HS-5 (cell line): ENCODE data around the gene IDH3G.

Experiments used
- DNase-seq: peaks from one replicate; pipeline ENCODE4 v3.0.0-alpha.2; 2012; ENCODE audit warnings: low read depth

The IDH3G gene

DNA sequence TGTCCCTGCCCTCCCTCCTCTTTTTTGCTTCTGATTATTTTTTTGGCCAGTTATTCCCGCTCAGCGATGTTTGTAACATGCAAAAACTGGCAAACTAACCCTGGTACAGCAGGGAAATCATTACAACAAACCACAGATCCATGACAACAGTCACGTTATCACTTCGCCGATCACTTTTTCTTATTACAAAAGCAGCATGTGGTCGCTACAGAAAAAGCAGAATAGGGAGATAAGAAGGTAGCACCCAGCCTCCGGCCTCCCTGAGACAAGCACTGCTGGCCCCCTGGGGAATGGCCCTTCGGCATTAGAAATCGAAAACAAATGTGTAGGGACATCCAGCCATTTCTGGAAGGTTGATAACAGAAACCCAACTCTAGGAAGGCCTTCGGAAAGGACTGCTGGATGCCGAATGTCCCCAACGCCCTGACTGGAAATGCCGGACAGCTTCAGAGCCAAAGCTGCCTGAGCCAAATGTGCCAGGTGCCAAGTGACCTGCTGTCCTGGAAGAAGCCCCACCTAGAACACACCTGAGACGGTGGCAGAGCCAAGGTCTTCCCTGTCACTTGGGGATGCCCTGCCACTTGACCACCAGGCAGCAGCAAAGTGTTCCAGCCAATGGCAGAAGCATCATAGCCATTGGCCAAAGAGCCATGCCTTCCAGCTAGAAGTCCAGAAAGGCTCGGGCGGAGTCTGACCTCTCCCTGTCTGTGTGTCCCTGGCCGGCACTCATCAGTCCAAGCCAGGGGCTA is 2.9 kb downstream of the IDH3G start:
- DNase-seq, result no peak

DNA sequence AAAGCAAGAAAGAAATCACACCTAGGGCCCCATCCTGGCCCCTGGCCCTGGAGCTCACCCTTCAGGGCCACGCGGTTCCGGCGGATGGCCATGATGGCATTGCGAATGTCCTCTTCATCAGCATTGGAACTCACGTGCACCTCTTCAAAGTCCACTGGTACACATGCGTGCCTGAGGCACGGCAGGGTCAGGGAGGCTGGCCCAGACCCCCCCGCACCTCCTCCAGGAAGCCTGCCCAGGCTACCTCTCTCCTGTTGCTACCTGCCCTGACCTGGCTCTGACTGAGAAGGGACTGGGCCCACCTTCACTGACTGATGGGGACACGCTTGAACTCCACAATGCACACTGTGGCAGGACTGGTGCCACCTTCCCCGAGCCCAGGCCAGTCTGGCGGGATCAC is 4.5 kb downstream of the IDH3G start:
- no peak for DNase-seq

DNA sequence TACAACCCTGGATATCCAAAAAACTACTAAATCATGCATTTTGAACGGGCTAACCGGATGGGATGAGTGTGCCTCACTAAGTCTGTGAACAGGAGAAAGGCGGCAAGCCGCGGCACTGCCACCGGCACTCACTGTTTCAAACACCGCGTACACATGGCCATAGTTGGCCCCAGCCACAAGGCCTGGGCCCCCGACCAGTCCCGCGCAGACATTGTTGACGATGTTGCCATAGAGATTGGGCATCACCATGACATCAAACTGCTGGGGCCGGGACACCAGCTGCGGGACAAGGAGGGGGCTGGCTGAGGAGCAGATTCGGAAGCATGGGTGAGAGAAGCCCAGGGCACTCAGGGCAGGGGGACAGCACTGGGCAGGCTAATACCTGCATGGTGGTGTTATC is 7.5 kb downstream of the IDH3G start:
- no peak for DNase-seq

DNA sequence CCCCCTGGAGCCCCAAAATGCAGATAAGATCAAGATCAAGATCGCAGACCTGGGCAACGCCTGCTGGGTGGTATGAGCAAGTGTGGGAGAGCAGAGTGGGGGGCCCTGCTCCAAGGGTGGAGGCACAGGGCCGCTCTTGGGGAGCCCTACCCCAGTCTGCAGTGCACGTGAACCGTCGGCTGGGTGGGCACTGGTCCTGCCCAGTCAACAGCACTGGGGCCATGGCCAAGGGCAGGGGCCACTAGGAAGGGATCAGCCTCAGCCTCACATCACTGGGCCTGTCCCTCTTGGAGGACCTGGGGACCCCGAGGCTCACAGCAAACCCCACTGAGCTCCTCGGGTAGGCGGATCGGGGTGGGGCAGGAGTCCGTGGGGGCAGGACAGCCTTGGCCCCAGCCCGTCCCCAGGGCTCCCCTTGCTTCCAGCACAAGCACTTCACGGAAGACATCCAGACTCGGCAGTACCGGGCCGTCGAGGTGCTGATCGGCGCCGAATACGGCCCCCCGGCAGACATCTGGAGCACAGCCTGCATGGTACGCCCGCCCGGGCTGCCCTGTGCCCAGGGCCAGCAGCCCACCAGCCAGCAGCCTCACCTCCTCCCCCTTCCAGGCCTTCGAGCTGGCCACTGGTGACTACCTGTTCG is 9.7 kb downstream of the IDH3G start:
- no peak for DNase-seq

DNA sequence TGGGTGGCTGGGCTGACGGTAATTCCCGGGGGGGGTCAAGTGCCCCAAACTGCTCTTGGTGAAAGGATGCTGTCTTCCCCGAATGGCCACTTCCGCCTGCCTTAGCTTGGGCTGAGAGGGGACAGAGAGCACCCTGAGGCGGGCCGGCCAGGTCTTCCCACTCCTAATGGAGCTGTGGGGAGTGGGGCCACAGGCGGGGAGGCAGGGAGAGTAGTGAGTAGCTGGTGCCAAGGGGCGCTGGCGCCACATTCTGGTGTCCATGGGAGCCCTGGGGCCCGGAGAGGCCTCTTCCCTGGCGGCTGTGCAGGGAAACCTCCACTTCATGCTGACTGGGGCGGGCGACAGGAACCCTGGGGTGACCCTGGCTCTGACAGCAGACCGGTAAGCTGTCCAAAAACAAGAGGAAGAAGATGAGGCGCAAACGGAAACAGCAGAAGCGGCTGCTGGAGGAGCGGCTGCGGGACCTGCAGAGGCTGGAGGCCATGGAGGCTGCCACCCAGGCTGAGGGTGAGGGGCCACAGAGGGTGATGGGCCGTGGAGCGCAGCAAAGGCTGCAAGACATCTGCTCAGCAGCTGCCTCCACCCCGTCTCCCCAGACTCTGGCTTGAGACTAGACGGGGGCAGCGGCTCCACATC is 10.7 kb downstream of the IDH3G start:
- DNase-seq, result no peak

DNA sequence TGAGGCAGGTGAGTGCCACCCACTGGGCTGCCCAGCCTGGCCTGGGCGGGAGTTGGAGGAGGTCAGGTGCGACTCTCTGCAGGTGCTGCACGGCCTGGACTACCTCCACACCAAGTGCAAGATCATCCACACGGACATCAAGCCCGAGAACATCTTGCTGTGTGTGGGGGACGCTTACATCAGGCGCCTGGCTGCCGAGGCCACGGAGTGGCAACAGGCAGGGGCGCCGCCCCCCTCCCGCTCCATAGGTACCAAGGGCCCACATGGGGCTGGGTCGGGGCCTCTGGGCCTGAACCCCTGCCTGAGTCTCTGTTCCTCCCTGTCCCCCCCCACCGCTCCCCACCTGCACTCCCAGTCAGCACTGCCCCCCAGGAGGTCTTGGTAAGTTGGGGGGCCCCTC is 11.3 kb downstream of the IDH3G start:
- no peak for DNase-seq

DNA sequence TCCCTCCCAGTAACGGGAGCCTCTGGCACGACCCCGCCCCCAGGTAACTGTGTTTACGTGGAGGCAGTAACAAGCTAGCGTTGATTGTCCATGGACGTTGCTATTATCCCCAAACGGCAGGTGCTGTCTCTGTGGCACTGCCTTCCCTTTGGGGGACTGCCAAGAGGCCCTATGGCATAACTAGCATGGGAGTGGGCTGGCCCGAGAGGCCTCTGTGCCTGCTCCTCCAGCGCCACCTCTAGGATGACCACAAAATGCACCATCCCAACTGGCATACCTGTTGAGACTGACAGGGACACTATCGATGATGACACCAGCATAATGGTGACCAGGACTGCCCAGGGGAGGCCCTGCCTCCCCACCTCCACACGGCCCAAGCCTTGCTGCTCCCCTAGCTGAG is 11.9 kb downstream of the IDH3G start:
- DNase-seq, result no peak

DNA sequence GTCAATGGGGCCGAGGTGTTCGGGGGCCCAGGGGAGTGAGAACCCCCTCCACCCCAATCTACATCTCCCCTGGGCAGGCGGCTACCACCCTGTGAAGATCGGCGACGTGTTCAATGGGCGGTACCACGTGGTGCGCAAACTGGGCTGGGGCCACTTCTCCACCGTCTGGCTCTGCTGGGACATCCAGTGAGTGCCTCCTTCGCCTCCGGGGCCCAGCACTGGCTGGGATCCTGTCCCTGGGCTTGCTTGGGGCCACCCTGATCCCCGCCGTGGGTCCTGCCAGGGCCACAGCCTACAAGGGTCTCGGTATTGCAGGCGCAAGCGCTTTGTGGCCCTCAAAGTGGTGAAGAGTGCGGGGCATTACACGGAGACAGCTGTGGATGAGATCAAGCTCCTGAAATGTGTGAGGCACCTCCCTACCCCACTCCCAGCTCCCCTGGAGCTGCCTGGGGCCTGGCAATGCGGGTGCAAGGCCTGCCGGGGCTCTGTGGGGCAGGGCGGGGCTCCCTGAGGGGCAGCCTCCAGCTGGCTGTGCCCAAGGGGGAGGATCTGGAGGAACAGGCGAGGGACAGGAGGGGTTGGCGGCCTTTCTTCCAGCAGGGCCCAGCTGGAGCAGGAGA is 12.6 kb downstream of the IDH3G start:
- DNase-seq, result no peak

DNA sequence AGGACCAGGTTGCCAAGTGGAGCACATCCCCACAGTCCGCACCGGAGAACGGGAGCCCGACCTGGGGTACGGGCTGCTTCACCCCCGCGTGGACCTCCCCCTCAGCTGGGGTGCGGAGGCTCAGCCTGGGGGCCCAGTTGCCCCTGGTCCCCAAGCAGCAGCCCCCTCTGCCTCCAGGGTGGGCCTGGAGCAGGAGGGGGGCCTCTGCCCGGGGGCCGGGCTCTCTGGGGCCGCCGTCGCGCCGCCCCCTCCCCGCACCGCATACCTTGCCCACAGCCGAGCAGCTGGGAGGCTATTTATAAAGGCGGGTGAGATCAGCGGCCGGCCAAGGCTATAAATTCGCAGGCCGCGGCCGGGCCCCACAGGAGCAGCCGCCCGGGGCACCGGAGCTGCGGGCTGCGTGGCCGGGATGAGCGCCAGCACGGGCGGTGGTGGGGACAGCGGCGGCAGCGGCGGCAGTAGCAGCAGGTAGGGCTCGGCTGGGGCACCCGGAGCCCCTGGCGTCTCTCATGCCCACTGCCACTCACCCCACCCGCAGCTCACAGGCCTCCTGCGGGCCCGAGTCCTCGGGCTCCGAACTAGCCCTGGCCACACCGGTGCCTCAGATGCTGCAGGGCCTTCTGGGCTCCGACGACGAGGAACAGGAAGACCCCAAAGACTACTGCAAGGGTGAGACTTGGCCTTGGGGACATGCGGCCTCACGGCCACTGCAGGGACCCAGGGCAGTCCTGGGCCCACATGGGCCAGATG is 13.3 kb downstream of the IDH3G start, which contains the start of gene SRPK3:
TSS of gene SRPK3 (plus strand) at position 364 of the 750 bp plus-strand sequence. CDS start at position 410, 46 bp downstream.
- no peak for DNase-seq

DNA sequence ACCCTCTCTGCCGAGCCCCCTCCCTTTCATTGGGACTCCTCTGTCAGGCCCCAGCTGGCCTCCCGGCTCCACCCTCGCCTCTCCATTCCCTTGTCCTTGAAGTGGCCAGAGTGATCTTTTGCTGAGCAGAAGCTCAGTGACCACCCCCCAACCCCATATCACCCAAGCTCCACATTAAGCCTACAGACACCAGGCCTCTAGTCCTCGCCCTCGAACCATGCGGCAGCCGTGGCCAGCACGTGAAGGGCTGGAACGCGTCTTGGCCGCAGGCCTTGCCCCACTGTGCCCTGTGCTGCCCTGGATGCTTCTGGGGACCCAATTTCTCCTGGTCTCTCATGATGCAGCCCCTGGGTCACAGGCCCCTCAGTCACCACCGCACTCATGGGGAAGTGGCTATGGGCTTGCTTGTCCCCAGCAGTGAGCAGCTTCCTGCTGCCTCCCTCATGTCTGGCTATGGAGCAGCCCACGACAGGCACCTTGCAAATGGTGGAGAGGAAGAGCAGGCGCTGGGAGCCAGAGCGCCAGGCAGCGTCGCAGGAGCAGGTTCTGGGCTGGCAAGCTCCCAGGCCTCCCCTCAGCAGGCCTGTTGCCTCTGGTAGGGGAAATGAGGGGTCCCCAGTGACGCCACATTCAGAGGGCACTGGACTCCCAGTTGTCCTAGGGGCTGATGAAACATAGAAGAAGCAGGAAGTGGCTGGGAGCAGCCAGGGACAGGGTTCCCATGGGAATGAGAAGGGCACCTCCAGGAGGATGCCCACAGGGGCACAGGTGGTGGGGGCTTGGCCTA is 14.1 kb downstream of the IDH3G start:
- no peak for DNase-seq

DNA sequence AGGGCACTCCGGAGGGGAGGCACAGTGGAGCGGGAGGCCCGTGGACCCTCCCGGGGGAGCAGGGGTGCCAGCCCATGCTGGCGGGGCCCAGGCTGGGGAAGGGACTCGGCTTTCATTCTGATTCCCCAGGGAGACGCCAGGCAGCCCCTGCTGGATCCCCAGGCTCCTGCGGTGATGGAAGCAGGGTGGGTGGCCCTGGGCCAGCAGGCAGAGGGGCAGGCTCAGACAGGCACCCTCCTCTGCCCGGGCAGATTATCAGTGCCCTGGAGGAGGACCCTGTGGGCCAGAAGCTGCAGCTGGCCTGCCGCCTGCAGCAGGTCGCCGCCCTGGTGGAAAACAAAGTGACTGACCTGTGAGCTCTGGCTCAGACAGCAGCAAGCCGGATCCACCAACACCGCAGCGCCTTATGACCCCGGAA is 15.5 kb downstream of the IDH3G start:
- no peak for DNase-seq

DNA sequence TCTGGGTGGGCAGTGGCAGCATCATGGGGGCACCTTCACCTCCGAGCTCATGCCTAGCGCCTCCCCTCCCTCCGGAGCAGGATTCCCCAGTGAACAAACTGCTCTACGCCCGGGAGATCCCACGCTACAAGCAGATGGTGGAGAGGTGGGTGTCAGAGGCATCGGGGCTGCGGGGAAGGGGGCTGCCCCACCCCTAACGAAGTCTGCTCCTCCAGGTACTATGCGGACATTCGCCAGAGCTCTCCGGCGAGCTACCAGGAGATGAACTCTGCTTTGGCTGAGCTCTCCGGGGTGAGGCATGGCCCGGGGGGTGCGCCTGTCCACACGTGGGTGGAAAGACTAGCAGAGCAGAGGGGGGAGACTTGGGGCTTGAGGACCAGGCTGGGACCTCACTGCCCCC is 16.0 kb downstream of the IDH3G start:
- no peak for DNase-seq

DNA sequence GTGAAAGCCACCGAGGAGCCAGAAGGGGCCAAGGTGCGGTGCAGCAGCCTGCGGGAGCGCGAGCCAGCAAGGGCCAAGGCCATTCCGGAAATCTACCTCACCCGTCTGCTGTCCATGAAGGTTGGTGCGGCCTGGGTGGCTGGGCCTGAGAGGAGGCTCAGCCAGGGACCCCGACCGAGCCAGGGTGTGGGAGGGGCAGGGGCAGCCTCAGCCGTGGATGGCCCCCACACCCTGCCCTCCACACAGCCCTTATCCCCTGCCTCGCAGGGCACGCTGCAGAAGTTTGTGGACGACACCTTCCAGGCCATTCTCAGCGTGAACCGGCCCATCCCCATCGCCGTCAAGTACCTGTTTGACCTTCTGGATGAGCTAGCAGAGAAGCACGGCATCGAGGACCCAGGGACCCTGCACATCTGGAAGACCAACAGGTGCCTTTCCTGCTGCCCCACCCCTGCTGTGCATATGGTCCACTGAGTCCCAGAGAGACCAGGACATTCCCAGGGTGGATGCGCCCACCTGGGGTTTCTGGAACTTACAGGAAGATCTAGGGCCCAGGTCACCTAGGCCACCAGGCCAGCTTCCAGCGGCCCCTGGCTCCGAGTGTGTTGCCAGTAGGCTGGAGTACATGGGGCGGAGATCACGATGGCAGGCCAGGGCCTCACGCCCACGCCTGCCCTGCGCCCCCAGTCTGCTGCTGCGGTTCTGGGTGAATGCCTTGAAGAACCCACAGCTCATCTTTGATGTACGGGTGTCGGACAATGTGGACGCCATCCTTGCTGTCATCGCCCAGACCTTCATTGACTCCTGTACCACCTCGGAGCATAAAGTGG is 16.7 kb downstream of the IDH3G start:
- DNase-seq, result no peak

DNA sequence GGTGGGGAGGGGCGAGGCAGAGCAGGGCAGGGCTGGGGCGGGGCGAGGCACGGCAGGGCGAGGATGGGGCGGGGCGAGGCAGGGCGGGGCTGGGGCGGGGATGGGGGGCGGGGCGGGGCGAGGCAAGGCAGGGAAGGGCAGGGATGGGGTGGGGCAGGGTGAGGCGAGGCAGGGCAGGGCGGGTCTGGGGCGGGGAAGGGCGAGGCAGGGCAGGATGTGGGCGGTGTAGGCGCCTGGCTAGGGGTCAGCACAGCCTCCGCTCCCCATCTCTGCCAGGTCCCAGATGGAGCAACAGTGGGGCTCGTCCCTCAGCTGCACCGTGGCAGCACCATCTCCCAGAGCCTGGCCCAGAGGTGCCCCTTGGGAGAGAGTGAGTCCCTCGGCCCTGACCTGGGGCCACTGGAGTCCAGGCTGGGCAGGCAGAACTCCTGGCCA is 17.5 kb downstream of the IDH3G start:
- no peak for DNase-seq

DNA sequence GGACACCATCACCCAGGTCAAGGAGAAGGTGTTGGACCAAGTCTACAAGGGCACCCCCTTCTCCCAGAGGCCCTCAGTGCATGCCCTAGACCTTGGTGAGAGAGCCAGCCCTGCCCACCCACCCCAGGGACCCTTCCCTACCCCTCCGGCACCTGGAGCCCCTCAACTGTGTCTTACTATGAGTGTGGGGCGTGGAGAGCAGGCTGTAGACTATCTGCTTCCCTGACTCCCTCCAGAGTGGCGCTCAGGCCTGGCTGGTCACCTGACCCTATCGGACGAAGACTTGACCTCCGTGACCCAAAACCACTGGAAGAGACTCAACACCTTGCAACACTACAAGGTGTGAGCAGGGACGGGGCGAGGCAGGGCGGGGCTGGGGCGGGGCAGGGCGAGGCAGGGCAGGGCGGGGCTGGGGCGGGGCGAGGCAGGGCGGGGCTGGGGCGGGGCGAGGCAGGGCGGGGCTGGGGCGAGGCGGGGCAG is 18.0 kb downstream of the IDH3G start:
- DNase-seq, result no peak

DNA sequence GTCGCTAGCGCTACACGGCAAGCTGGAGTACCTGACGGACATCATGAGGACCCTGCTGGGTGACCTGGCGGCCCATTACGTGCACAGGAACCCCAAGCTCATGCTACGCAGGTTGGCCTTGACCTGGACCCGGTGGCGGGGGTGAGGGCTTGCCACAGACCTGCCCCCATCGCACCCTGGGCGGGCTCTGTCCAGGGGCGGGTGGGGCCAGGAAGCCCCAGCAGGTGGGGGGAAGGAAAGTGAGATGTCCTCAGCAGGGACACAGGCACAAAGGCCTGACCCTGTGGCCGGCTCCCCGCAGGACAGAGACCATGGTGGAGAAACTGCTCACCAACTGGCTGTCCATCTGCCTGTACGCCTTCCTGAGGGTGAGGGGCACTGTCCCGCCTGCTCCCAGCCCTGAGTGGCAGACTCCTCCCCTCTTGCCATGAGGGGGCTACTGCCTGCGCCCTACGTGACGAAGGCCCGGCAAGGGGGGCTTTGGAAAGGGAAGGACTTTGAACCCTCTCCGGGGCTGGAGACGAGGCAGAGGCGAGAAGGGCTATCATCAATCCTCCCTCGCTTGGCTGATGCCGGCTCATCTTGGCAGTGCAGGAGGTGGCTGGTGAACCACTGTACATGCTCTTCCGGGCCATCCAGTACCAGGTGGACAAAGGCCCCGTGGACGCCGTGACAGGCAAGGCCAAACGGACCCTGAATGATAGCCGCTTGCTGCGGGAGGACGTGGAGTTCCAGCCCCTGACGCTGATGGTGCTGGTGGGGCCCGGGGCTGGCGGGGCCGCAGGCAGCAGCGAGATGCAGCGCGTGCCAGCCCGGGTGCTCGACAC is 18.7 kb downstream of the IDH3G start:
- DNase-seq, result no peak

DNA sequence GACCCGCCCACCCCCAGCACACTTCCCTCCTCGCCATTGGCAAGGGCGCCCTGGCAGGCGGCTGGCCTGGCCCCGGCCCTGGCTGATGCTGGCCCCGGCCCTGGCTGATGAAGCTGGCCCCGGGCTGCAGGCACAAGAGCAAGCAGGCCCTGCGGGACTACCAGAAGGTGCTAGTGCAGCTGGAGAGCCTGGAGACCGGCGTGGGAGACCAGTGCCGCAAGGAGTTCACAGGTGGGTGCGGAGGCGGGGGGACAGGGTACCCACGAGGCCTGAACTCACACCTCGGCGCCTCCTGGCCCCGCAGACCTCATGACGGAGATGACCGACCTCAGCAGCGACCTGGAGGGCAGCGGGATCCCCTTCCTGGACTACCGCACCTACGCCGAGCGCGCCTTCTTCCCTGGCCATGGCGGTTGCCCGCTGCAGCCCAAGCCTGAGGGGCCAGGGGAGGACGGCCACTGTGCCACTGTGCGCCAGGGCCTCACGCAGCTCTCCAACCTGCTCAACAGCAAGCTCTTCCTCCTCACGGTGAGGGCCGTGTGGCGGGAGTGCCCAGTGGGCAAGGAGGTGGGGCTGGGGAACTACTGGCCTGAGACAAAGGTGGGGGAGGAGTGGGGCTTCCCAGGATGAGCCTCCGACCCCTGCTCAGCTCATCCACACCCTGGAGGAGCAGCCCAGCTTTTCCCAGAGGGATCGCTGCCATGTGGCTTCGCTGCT is 19.4 kb downstream of the IDH3G start:
- DNase-seq, result no peak

DNA sequence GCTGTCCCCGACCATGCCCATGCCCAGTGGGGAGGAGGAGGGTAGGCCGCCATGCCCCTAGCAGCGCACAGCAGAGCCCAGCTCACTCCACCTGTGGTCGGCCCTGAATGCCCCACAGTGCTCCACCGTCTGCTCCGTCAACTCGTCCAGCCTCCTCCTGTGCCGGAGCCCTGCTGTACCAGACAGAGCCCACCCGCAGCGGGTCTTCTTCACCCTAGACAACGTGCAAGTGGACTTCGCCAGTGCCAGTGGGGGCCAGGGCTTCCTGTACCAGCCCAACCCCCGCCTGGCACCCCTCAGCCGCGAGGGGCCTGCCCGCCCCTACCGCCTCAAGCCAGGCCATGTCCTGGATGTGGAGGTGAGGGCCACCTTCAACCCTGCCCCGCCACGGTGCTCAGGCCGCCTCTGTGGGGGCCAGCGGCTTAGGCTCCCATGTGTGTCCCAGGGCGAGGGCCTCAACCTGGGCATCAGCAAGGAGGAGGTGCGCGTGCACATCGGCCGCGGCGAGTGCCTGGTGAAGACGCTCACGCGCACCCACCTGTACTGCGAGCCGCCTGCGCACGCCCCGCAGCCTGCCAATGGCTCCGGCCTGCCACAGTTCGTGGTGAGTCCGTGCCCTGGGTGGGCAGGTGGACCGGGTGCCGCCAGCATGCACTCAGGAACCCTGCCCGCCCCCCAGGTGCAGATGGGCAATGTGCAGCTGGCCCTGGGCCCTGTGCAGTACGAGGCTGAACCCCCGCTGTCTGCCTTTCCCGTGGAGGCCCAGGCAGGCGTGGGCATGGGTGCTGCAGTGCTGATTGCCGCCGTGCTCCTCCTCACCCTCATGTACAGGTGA is 20.2 kb downstream of the IDH3G start:
- DNase-seq, result no peak
